ENCODE measurements around the gene GAS7.

DNA sequence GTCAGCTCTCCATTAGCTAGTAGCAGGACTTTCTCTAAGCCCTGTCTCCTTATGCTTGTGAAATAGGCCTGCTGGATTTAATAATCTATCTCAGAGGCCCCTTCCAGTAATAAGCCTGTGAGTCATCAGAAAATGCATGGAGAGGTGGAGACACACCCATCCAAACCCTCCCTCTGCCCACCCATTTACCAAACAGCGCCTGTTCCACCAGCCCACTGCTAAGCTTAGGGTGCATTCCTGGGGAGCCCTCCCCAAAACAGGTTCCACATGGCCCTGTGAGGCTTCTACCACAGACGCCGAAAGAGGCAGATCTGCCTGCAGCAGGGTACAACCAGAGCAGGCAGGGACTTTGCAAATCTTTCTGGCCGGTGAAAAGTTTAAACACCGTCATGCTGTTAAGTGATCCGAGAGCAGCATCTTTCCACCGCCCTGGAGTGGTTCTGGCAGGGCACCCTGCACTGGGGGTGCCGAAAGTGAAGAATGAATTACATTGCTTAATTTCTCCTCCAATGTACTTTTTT lies 99.3 kb downstream of the GAS7 start:
- TF ChIP-seq CTCF (IDR thresholded peaks at IDR 0.05) (no peak), EP300 (IDR thresholded peaks at IDR 0.05) (peak in 1 of 2 donors; percentile 16), POLR2A (IDR thresholded peaks at IDR 0.05) (no peak)

Measured in tibial nerve (tissue), 4 donors.